SK-N-MC (cell line): ENCODE measurements around the gene JAKMIP1.

Source experiments
- DNase-seq: peaks from one replicate; pipeline ENCODE4 v3.0.0-alpha.2; 2011; ENCODE audit warnings: low read depth, low spot score
- H3K27ac ChIP-seq: fragments of 200-600 bp; sonication (generic); 2 replicates; pipeline ENCODE4 v1.5.1; 2016; ENCODE audit warnings: mixed run types
- H3K36me3 ChIP-seq: fragments of 200-600 bp; sonication (generic); 2 replicates; pipeline ENCODE4 v1.6.1; 2017; ENCODE audit warnings: antibody characterized with exemption, low read length, mixed read lengths; ENCODE audit not compliant: insufficient read depth
- H3K4me3 ChIP-seq: fragments of 200-600 bp; sonication (generic); 2 replicates; pipeline ENCODE4 v1.5.1; 2016
- H3K9ac ChIP-seq: fragments of 200-600 bp; sonication (generic); 2 replicates; pipeline ENCODE4 v1.8.0; 2017; ENCODE audit warnings: mixed run types, mixed read lengths; ENCODE audit not compliant: insufficient read length
- H3K9me3 ChIP-seq: fragments of 200-600 bp; sonication (generic); 2 replicates; pipeline ENCODE4 v1.6.1; 2017; ENCODE audit warnings: low read depth, mild to moderate bottlenecking, antibody characterized with exemption, low read length, moderate library complexity, mixed read lengths
- EZH2 ChIP-seq: fragments of 200-600 bp; sonication (generic); IDR thresholded peaks from one replicate; pipeline ENCODE4 v1.6.1; 2017; ENCODE audit warnings: antibody characterized with exemption
- FOXP2 ChIP-seq: optimal IDR thresholded peaks from 2 replicates; pipeline ENCODE3; 2011; ENCODE audit warnings: mild to moderate bottlenecking, moderate library complexity; ENCODE audit not compliant: insufficient read depth; ENCODE audit errors: extremely low read length, control extremely low read depth
- POLR2AphosphoS5 ChIP-seq: IDR thresholded peaks from 2 replicates; pipeline ENCODE4 v1.6.1; 2012; ENCODE audit warnings: mild to moderate bottlenecking, low read depth, low read length, borderline replicate concordance

Gene JAKMIP1

DNA sequence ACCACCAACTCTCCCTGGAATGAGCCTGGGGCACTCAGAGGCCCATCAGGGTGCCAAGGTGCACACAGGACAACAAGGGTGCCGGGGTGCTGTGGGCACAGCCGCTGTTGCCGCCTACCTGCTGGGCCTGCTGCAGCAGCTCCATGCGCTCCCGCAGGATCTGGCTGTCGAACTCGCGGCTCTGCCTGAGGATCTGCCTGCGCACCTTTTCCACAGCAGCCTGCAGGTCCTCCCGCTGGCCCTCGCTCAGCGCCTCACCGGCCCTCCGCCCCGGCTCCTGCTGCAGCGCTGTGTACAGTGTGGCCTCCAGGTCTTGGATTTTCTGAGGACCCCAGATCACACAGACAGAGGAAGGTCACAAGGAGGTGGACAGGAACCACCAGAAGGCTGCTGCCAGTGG, 164.6 kb downstream of the JAKMIP1 start:
- no peak overlapping the region for H3K4me3 ChIP-seq
- no peak for DNase-seq
- no peaks in the 10 kb centered on the region for H3K9me3 ChIP-seq
- H3K9ac ChIP-seq: no peak overlapping the region
- no peaks in the 10 kb centered on the region for H3K36me3 ChIP-seq
- no peak overlapping the region for H3K27ac ChIP-seq
- TF ChIP-seq FOXP2 (no peak), EZH2 (no peak), POLR2AphosphoS5 (no peak)

- TF ChIP-seq POLR2AphosphoS5: no peak
- TF ChIP-seq FOXP2: no peak
- TF ChIP-seq EZH2: no peak
Observed at GRCh38 chr4:6033381-6033780, 167.0 kb downstream of the JAKMIP1 start.

GRCh38 chr4:6032249-6033244, 167.8 kb downstream of the JAKMIP1 start:
- no peak for DNase-seq
- Histone ChIP-seq H3K36me3 (no peaks in the 10 kb centered on the region), H3K4me3 (no peak overlapping the region), H3K27ac (no peak overlapping the region), H3K9me3 (no peaks in the 10 kb centered on the region), H3K9ac (no peak overlapping the region)
- TF ChIP-seq FOXP2 (no peak), POLR2AphosphoS5 (no peak), EZH2 (no peak)

More at GRCh38 chr4:6033381-6033780, 167.0 kb downstream of the JAKMIP1 start:
- H3K27ac ChIP-seq: no peak overlapping the region
- H3K9me3 ChIP-seq: no peaks in the 10 kb centered on the region
- no peak overlapping the region for H3K4me3 ChIP-seq
- no peaks in the 10 kb centered on the region for H3K36me3 ChIP-seq
- DNase-seq: no peak
- no peak overlapping the region for H3K9ac ChIP-seq

- Histone ChIP-seq H3K36me3 (no peaks in the 10 kb centered on the region), H3K4me3 (no peak overlapping the region), H3K9me3 (no peaks in the 10 kb centered on the region), H3K27ac (no peak overlapping the region), H3K9ac (no peak overlapping the region)
- no peak for DNase-seq
- TF ChIP-seq EZH2 (no peak), POLR2AphosphoS5 (no peak), FOXP2 (no peak)
Observed at GRCh38 chr4:6031846-6032245, 168.5 kb downstream of the JAKMIP1 start.

DNA sequence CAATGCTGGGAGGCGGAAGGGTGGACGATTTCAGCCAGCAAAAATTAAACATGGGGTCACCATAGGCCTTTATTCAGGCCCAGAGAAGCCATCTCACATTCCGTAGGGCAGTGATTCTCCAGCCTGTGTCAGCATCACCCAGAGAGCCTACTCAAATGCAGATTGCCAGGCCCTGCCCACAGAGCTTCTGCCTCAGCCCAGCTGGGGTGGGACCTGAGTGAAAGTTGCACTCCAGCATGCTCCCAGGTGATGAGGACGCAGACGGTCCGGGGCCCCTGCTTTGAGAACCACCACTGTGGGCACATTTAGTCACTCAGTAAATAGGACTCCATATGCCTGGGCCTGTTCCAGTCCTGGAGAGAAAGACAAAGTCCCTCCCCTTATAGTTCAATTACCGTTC, 169.7 kb downstream of the JAKMIP1 start:
- no peaks in the 10 kb centered on the region for H3K9me3 ChIP-seq
- no peak for TF ChIP-seq POLR2AphosphoS5
- TF ChIP-seq FOXP2: no peak
- TF ChIP-seq EZH2: no peak
- H3K36me3 ChIP-seq: no peaks in the 10 kb centered on the region
- no peak overlapping the region for H3K9ac ChIP-seq
- DNase-seq: no peak
- no peak overlapping the region for H3K4me3 ChIP-seq
- no peak overlapping the region for H3K27ac ChIP-seq

DNA sequence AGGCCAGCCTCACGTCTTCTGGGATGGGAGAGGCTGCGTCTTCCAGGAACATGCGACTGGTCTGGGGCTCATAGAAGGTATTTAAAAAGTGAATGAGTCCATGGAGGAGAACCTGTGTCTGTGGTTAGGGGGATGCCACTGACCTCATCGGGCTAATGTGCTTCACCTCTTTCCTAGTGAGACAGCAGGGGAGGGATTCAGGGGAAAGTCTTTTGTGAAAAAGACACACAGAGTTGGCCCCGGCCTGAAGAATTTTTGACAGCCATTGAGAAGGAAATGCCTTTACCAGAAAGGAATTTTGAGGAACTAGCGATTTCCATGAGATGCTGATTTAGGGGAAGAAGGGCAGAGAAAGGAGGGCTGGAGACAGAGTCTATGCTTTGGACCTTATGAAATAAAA, 171.1 kb downstream of the JAKMIP1 start:
- Histone ChIP-seq H3K27ac (no peak overlapping the region), H3K4me3 (no peak overlapping the region), H3K9me3 (no peaks in the 10 kb centered on the region), H3K9ac (no peak overlapping the region), H3K36me3 (no peaks in the 10 kb centered on the region)
- TF ChIP-seq POLR2AphosphoS5 (no peak), EZH2 (no peak), FOXP2 (no peak)
- DNase-seq: no peak

DNA sequence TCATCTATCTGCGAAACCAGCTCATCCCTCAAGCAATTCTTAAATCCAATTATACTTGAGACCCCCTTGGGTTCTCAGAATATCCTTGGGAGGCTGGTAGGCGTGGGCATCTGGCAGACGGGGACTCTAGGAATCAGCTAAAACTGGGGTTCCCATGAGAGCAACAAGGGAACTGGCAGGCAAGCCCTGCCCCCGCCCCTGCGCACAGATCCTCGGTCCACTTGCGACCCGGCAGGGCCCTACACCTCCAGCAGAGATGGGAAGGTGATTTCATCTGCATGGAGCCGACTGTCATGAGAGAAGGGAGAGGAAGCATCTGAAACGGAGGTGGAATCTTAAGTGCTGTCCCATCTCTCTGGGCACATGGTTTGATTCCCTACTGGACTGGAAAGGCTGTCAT, 172.2 kb downstream of the JAKMIP1 start:
- TF ChIP-seq FOXP2 (no peak), POLR2AphosphoS5 (no peak), EZH2 (no peak)
- no peak overlapping the region for H3K27ac ChIP-seq
- no peaks in the 10 kb centered on the region for H3K9me3 ChIP-seq
- DNase-seq: no peak
- H3K36me3 ChIP-seq: no peaks in the 10 kb centered on the region
- no peak overlapping the region for H3K4me3 ChIP-seq
- no peak overlapping the region for H3K9ac ChIP-seq

DNA sequence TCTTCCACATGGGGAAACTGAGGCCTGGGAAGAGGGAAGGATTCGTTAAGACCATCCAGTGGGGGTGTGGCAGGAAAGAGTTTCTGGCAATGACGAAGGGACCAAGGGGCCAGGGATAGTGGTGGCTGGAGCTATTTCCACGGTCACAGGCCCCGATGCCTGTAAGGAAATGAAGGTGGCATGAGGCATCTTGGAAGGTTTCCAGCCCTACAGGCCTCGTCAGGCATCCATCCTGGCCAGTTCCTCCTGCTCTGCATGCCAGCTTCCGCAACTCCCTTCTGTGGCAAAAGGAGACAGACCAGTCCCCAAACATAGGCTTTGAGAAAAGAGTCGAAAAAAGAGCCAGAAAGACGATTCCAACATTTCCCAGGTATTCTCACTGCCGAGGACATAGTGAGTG, 173.0 kb downstream of the JAKMIP1 start:
- H3K4me3 ChIP-seq: no peak overlapping the region
- DNase-seq: no peak
- no peaks in the 10 kb centered on the region for H3K36me3 ChIP-seq
- H3K27ac ChIP-seq: no peak overlapping the region
- no peak overlapping the region for H3K9ac ChIP-seq
- no peaks in the 10 kb centered on the region for H3K9me3 ChIP-seq
- no peak for TF ChIP-seq FOXP2
- TF ChIP-seq EZH2: no peak
- no peak for TF ChIP-seq POLR2AphosphoS5

DNA sequence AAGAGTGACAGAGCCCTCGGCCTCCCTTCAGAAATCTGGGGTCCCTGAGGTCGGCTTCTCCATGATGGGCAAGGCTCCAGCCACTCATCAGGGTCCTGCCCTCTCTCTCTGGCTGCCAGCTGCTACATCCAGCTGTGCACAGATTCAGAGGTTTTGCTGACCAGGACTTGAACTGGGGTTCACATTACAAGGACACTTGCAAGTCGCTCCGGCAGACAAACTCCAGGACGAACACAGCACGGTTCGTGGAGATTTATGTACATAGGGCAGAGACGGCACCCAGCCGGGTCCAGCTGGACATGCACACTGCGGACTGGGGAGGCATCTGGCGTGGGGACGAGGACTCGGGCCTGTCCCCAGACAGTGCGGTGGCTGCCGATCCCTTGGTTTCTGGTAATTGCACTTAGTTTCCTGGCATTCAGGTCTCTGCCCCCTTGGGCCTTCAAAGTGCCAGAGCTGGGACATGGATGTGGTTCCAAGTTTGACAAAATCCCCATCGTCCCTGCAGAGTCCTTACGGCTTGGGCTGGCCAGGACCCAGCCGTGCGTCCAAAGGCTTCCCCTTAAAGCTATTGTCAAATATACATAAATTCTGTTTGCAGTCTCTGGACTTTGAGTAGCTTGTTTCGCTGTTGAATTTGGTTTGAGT, 175.9 kb downstream of the JAKMIP1 start:
- no peaks in the 10 kb centered on the region for H3K36me3 ChIP-seq
- H3K4me3 ChIP-seq: no peak overlapping the region
- DNase-seq: no peak
- no peak for TF ChIP-seq EZH2
- no peak for TF ChIP-seq FOXP2
- no peak for TF ChIP-seq POLR2AphosphoS5
- no peaks in the 10 kb centered on the region for H3K9me3 ChIP-seq
- H3K27ac ChIP-seq: no peak overlapping the region
- H3K9ac ChIP-seq: no peak overlapping the region
